ENCODE data around the gene POU2F3.

DNA sequence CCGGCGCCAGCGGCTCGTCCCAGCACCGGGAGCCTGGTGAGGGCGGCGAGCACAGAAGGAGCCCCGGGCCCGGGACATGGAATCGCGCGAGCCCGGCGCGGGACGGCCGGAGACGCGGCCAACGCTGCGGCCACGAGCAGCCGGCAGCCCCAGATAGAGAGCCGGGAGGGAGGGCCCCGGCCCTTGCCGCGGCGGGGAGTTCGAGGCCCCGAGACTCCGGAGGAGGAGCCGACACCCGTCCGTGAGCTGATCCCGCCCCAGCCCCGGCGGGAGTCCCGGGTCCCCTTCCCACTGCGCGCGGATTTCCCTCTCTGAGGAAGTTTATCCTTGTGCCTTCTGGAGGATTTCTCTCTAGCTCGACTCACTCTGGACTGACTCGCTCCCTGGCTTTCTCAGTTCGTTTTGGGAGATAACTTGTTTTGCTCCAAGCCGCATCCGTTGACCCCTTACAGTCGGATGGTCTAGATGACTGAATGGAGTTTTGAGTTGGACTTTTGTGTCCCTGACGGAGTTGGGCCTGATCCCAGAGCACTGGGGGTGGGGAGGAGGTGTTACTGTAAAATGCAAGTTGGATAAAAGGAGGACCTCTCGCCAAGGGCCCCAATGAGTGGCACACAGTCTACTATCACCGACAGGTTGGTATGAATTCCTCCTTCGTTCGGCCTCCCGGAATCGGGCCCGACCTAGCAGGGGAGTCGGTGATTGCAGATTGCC is 96.9 kb downstream of the POU2F3 start:
- no peak for TF ChIP-seq EGR1 (IDR thresholded peaks at IDR 0.05)
- no peak for TF ChIP-seq EP300 (IDR thresholded peaks at IDR 0.05; ENCODE audit: borderline replicate concordance)
